ENCODE results near the gene SULT1A2. TPM values are rescaled to one million over a fixed set of nuclear protein-coding genes. Genes with fewer than 3 reads are reported as not detected.
"Not testable (repeated sequence)": the region's sequence is repeated elsewhere in the genome, so short reads cannot be mapped to it uniquely, and the experiment has no call there.

Gene SULT1A2
- total RNA-seq, result 1.1 TPM
- long read RNA-seq, partial matches to known transcripts, result 0 of 2 reads
- long read RNA-seq, other reads (novel, unspliced or antisense), result 2 of 2 reads

DNA sequence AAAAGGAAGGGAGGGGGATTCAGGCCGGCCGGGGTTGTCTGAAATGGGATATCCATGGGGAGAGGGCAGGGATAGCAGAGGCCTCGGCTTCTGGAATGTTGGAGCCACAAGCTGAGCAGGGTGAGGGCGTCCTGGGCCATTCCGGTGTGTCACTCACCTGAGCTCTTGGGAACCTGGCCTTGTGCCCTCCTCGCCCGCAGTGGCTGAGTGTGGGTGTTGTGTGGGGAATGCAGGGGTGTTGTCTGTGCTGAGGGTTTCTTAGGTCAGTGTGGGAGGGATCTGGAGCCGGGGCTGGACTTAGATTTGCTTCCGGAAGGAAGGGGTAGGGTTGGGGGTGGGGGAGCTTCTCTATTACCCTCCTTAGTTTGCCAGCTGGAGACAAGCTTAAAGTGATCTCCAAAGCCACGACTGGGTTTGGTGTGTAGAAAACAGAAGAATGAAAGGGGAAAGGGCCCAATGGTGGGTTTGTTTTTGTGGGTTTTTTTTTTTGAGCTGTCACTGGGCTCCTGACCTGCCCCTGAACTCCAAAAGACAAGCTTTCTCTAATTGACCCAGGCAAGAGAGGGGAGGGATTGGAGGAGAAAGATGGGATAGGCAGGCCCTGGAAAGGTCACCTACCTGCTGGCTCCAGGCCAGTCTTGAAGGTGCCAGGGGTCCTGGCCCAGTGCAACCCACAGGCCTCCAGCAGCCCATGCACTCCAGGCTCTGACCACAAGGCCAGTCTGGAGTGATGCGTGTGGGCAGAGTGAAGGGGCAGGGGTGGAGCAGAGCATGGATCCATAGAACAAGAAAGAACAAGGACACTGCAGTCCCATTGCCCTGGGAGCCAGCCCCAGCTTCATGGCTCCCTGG, at the start of gene SULT1A2:
TSS of gene SULT1A2 (minus strand) at position 211 of the 852 bp plus-strand sequence. CDS start 1,120 bp downstream, outside the sequence.
- intact Hi-C loops (cut with micrococcal nuclease), result no loop called here
- Histone ChIP-seq H3K27ac (replicated peaks) (no peak within 1 kb of the TSS), H3K36me3 (no peaks in the 10 kb centered on the region), H3K4me1 (peaks cover 17% of the 10 kb centered on the region), H3K27me3 (ENCODE audit: low read depth) (peaks cover 3% of the 10 kb centered on the region), H3K4me3 (peak within 1 kb of the TSS; percentile 44), H3K9me3 (replicated peaks) (no peaks in the 10 kb centered on the region)
- TF ChIP-seq, protein P1, sequence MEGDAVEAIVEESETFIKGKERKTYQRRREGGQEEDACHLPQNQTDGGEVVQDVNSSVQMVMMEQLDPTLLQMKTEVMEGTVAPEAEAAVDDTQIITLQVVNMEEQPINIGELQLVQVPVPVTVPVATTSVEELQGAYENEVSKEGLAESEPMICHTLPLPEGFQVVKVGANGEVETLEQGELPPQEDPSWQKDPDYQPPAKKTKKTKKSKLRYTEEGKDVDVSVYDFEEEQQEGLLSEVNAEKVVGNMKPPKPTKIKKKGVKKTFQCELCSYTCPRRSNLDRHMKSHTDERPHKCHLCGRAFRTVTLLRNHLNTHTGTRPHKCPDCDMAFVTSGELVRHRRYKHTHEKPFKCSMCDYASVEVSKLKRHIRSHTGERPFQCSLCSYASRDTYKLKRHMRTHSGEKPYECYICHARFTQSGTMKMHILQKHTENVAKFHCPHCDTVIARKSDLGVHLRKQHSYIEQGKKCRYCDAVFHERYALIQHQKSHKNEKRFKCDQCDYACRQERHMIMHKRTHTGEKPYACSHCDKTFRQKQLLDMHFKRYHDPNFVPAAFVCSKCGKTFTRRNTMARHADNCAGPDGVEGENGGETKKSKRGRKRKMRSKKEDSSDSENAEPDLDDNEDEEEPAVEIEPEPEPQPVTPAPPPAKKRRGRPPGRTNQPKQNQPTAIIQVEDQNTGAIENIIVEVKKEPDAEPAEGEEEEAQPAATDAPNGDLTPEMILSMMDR (IDR thresholded peaks at IDR 0.05; ENCODE audit: borderline replicate concordance), result no peak
- DNase-seq, result no peak

GRCh38 chr16:28639959-28640358, 43.1 kb upstream of the SULT1A2 start:
- intact Hi-C loops (cut with micrococcal nuclease); H3K4me1 ChIP-seq; H3K27ac ChIP-seq (replicated peaks); H3K9me3 ChIP-seq (replicated peaks); H3K36me3 ChIP-seq; H3K27me3 ChIP-seq (ENCODE audit: low read depth); H3K4me3 ChIP-seq; DNase-seq: not testable (repeated sequence)

DNA sequence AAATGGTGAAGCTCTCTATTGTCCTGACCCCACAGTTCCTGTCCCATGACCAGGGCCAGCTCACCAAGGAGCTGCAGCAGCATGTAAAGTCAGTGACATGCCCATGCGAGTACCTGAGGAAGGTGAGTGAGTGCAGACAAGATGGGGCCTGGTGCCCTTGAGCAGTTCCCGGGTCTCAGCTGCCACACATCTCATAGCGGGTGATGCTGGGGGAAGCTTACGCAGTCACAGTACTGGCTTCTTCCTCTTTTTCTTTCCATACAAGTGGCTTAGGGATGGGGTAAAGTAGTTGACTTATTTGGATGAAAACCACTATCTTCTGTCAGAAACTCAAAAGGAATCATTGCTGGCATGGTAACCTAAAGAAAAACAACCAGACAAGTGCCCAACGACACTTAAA, 41.5 kb upstream of the SULT1A2 start:
- H3K9me3 ChIP-seq (replicated peaks); H3K4me1 ChIP-seq; H3K4me3 ChIP-seq; H3K27ac ChIP-seq (replicated peaks); intact Hi-C loops (cut with micrococcal nuclease); DNase-seq; H3K27me3 ChIP-seq (ENCODE audit: low read depth); H3K36me3 ChIP-seq: not testable (repeated sequence)

DNA sequence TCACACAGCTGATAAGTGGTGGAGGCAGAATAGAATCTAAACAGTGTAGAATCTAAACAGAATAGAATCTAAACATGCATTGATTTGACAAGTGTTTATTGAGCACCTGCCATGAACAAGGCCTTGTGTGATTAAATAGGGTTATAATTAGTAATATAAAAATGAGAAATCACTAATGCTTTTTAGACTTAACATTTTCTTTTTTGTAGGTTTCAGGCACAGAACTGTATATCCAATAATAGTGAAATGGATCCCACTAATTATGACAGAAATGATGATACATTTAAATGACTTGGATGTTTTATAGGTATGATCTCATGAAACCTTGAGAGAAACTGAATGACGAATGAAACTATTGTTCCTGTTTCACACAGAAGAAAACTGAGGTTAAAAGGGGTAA, 40.9 kb upstream of the SULT1A2 start, which contains the start of gene NPIPB8:
TSS of gene NPIPB8 (plus strand) at position 301 of the 400 bp plus-strand sequence. CDS start 296 bp downstream, outside the sequence.
- H3K9me3 ChIP-seq (replicated peaks); H3K27ac ChIP-seq (replicated peaks); intact Hi-C loops (cut with micrococcal nuclease); DNase-seq; H3K4me1 ChIP-seq; H3K4me3 ChIP-seq; H3K36me3 ChIP-seq; H3K27me3 ChIP-seq (ENCODE audit: low read depth): not testable (repeated sequence)

DNA sequence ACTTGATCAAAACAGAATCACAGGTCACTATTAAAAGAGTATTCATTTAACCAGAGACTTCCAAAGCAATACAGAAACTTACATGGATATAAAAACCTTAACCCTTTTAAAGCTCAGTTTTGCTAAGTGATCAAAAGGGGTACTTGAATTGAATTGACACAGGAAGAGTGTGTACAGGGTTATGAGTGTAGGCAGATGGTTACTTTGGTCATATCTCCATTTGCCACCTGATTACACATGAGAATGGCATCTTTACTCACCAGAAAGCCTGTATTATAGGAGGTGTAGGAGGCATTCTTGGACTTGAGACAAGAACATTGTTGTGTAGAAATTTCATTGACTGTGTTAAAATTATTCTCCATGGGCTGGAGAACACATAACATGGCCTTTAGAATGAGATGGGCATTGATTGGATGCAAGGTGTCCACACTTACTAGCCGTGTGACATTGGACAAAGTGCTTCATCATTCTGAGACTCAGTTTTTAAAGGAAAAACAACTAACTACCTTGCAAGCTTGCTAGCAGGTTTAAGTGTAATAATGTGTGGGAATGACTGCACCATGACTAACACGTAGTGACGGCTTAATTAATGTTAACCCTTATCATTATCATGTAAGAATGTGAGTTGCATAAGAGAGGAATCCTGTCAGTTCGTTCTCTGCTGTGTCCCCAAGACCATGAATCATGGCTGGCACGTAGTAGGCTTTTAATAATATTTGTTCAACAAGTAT, 39.4 kb upstream of the SULT1A2 start:
- H3K4me1 ChIP-seq; H3K9me3 ChIP-seq (replicated peaks); DNase-seq; intact Hi-C loops (cut with micrococcal nuclease); H3K4me3 ChIP-seq; H3K36me3 ChIP-seq; H3K27me3 ChIP-seq (ENCODE audit: low read depth); H3K27ac ChIP-seq (replicated peaks): not testable (repeated sequence)

DNA sequence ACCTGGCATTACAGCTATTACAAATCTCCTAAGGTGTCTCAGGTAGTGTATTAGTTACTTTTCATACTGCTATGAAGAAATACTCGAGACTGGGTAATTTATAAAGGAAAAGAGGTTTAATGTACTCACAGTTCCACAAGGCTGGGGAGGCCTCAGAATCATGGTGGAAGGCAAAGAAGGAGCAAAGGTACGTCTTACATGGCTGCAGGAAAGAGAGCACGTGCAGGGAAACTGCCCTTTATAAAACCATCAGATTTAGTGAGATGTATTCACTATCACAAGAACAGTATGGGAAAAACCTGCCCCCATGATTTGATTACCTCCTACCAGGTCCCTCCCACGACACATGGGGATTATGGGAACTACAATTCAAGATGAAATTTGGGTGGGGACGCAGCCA, 34.1 kb upstream of the SULT1A2 start:
- H3K4me1 ChIP-seq; H3K27ac ChIP-seq (replicated peaks); H3K36me3 ChIP-seq; H3K4me3 ChIP-seq; intact Hi-C loops (cut with micrococcal nuclease); H3K9me3 ChIP-seq (replicated peaks); DNase-seq; H3K27me3 ChIP-seq (ENCODE audit: low read depth): not testable (repeated sequence)

DNA sequence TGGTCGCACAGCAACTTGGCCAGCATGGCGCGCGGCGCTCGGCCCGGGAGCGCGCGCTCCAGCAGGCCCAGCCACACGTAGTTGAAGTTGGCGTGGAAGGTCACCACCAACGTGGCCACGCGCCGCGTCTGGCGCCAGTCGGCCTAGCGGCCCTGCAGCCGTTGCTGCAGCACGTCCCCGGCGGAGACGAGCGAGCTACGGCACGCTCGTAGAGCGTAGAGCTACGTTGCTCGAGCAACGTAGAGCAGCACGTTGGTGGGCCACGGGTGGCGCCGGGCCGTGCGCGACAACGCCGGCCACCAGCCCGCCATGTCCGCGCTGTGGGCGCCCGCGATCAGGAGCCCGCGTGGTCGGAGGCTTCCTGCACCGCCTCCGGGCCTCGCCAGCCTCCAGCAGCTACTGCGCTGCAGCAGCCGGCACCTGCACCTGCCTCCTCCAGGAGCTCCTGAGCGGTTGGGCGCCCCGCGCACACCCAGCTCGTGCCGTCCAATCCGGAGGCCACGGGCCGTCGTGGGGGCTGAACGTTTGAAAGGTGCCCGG, 26.4 kb upstream of the SULT1A2 start:
- Histone ChIP-seq H3K4me3 (peak overlapping the region; percentile 68), H3K36me3 (peaks cover 7% of the 10 kb centered on the region), H3K27me3 (ENCODE audit: low read depth) (peaks cover 11% of the 10 kb centered on the region), H3K27ac (replicated peaks) (peak overlapping the region; percentile 69), H3K4me1 (peaks cover 12% of the 10 kb centered on the region), H3K9me3 (replicated peaks) (no peaks in the 10 kb centered on the region)
- intact Hi-C loops (cut with micrococcal nuclease), result no loop called here
- peak; percentile 37 for DNase-seq
- TF ChIP-seq, protein P1 (IDR thresholded peaks at IDR 0.05; ENCODE audit: borderline replicate concordance), result no peak

GRCh38 chr16:28622532-28623171, 25.8 kb upstream of the SULT1A2 start:
- H3K36me3 ChIP-seq; H3K9me3 ChIP-seq (replicated peaks); DNase-seq; intact Hi-C loops (cut with micrococcal nuclease): not testable (repeated sequence)
- peak overlapping the region; percentile 68 for H3K4me3 ChIP-seq
- peaks cover 11% of the 10 kb centered on the region for H3K27me3 ChIP-seq (ENCODE audit: low read depth)
- H3K27ac ChIP-seq (replicated peaks), result peak overlapping the region; percentile 69
- H3K4me1 ChIP-seq, result peaks cover 12% of the 10 kb centered on the region

All from left ventricle myocardium inferior (tissue), 1 donor.